GM10266 (cell line): ENCODE measurements around the gene ANKLE1.

Experiments used
- DNase-seq: peaks from one replicate; pipeline ENCODE4 v3.0.0; 2012; ENCODE audit errors: extremely low spot score
- TF ChIP-seq, protein P1 (sequence below): IDR thresholded peaks from 2 replicates; pipeline ENCODE4 v1.5.1; 2012; ENCODE audit warnings: mild to moderate bottlenecking, low read depth; ENCODE audit not compliant: control insufficient read depth, insufficient read depth; ENCODE audit errors: missing control alignments

ANKLE1 gene

DNA sequence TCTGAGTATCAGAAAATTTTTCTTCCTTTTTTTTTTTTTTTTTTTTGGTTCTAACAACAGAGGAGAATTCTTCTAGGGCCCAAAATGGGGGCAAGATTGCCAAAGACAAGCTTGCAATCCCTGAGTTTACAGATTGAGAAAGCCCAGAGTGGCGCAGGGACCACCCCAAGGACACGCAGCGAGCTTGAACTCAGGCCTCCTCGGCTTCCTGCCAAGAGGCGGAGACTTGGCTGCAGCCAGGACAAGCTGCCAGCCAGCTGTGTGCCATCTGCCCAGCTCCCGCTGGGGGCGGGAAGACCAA lies 23.5 kb downstream of the ANKLE1 start:
- TF ChIP-seq, protein P1, sequence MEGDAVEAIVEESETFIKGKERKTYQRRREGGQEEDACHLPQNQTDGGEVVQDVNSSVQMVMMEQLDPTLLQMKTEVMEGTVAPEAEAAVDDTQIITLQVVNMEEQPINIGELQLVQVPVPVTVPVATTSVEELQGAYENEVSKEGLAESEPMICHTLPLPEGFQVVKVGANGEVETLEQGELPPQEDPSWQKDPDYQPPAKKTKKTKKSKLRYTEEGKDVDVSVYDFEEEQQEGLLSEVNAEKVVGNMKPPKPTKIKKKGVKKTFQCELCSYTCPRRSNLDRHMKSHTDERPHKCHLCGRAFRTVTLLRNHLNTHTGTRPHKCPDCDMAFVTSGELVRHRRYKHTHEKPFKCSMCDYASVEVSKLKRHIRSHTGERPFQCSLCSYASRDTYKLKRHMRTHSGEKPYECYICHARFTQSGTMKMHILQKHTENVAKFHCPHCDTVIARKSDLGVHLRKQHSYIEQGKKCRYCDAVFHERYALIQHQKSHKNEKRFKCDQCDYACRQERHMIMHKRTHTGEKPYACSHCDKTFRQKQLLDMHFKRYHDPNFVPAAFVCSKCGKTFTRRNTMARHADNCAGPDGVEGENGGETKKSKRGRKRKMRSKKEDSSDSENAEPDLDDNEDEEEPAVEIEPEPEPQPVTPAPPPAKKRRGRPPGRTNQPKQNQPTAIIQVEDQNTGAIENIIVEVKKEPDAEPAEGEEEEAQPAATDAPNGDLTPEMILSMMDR: no peak
- DNase-seq: no peak

DNA sequence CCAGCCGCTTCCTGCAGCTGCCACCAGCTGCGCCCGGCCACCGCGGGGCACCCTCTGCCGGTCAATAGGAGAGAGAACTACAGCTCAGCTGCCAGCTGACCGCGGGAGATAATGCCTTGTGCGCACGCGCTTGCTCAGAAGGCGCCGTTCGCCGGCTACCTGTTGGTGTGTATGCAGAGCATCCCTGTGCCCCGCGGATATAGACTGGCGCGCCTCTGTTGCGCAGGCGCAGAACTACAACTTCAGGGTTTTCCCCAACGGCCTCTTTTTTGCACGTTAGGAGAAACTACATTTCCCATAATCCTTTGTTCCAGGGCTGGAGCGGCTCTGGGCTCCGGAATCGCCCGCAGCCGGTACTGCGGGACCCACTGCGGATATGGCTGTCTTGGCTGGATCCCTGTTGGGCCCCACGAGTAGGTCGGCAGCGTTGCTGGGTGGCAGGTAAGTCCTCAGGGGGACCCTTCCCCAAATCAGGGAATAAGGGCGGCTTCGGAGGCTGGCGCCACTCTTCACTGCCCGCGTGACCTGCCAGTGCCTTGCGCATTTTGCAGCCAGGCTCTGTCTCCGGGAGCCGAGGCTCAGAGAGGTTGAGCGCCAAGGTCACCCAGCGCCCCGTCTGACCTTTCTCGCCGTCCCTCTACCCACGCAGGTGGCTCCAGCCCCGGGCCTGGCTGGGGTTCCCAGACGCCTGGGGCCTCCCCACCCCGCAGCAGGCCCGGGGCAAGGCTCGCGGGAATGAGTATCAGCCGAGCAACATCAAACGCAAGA lies 24.0 kb downstream of the ANKLE1 start, which contains the start of gene MRPL34:
MRPL34 (plus strand) TSS at position 356 of the 768 bp plus-strand sequence; CDS start at position 377, 21 bp downstream.
- peak; percentile 90 for DNase-seq

DNA sequence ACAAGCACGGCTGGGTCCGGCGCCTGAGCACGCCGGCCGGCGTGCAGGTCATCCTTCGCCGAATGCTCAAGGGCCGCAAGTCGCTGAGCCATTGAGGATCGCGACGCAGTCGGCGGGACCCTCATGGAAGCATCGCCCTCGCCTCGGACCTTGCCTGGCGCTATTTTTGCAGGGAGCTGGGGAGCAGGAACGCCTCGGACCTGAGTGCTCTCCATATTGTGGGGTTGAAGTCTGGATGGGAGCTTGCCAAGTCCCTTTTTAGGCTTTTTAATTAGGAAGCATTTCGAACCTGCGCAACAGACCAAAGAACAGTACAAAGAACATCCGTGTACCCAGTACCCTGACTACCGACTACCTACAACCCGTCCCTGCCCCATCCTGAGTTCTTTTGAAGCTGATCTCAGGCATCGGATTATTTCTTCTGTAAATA lies 24.6 kb downstream of the ANKLE1 start:
- TF ChIP-seq, protein P1: no peak
- DNase-seq: no peak

More for the DNA sequence above, 24.0 kb downstream of the ANKLE1 start, which contains the start of gene MRPL34:
- TF ChIP-seq, protein P1: peak; percentile 78

DNA sequence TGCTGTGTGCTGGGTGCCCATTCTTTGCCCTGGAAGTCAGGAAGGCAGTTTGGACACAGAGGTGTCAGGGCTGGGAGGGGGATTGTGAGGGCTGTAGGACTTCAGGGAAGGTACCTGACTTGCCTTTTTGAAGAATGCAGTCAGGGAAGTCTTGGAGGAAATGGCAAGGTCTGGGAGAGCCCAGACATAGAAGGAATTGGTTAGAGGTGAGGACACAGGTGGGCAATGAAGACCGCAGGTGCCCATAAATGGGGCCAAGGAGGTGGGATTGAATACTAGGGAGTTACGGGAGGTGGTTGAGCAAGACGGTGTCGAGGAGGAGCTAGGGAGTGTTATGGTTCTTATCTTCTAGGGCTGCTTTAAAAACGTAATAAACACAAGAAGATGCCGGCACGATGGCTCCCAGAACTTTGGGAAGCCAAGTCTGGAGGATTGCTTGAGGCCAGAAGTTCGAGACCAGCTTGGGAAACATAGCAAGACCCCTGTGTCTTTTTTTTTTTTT lies 26.2 kb downstream of the ANKLE1 start:
- TF ChIP-seq, protein P1: no peak
- DNase-seq: no peak

DNA sequence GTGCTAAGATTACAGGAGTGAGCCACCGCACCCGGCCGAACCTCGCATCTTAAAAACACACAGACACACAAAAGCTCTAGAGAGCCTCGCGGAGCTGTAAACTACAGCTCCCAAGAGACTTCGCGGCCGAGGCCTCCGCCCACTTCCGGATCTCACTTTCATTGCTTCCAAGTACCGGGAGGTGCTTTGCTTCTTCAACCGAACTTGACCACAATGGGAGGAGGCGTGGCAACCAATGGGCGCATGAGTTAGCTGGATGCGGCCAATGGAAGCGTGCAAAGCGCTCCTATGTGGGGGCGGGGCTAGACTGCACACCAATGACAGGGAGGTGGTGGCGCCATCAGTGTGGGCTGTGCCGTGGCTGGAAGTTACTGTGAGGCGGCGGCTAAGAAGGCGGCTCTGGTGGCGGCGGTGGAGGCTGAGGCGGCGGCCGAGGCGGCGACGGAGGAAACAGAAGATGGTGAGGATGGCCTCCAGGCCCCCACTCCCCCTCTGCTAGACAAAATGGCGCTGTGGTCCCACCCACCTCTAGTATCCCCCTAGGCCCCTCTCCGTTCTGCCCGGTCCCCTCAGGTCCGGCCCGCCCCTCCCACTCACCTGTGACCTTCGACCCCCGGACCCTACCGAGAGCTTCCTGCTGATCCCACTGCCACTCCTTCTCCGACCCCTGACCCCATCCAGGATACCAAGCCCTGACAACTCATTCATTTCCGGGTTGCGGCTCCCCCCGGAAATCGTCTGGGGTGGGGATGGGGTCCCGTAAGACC lies 27.7 kb downstream of the ANKLE1 start, which contains the start of gene DDA1:
DDA1 (plus strand) TSS at position 366 of the 767 bp plus-strand sequence; CDS start at position 458, 92 bp downstream.
- peak; percentile 97 for DNase-seq
- TF ChIP-seq, protein P1: no peak

DNA sequence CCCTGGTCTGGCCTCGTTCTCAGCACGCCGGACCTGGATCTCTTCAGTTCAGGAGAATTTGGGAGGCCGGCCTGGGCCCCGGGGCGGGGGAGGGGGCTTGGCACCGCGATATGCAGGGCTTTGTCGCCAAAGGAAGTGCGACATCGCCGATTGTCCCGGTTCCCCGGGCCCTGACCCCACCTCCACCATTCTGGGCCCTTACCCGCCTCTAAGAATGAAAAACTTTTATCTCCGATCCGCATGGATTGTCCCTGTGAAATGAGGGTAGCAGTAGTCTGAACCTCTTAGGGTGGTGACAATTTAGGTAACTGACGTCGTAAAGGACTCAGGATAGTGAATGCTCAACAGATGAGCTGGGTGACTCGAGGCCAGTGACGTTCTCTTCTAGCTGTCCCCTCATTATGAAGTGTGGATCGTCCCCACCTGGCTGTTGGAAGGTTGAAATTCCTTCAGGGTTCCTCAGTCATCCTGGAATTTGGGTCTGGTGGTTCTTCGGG lies 28.3 kb downstream of the ANKLE1 start:
- DNase-seq: no peak
- TF ChIP-seq, protein P1: no peak
